Measurements from ENCODE around the gene RAB7B.
"Not testable (repeated sequence)": the region's sequence is repeated elsewhere in the genome, so short reads cannot be mapped to it uniquely, and the experiment has no call there.

Gene RAB7B

GRCh38 chr1:206021626-206022365 is 18.6 kb upstream of the RAB7B start:
- DNase-seq: no peak

GRCh38 chr1:206021008-206021625 is 17.9 kb upstream of the RAB7B start:
- DNase-seq: no peak

- DNase-seq: no peak
Measured at GRCh38 chr1:206020393-206021007, 17.3 kb upstream of the RAB7B start.

GRCh38 chr1:206015071-206015470 is 11.9 kb upstream of the RAB7B start:
- DNase-seq: no peak

- no peak for DNase-seq
Measured at GRCh38 chr1:206014601-206015000, 11.4 kb upstream of the RAB7B start.

GRCh38 chr1:206013026-206013795 is 10.0 kb upstream of the RAB7B start:
- DNase-seq: no peak

- no peak for DNase-seq
Measured at GRCh38 chr1:206012086-206012859, 9.1 kb upstream of the RAB7B start.

GRCh38 chr1:206011057-206011456 is 7.9 kb upstream of the RAB7B start:
- DNase-seq: no peak

GRCh38 chr1:206010060-206010459 is 6.9 kb upstream of the RAB7B start:
- DNase-seq: no peak

- DNase-seq: no peak
Measured at GRCh38 chr1:206006946-206007345, 3.8 kb upstream of the RAB7B start.

- no peak for DNase-seq
Measured at GRCh38 chr1:206005778-206006180, 2.6 kb upstream of the RAB7B start.

GRCh38 chr1:206005234-206005633 is 2.0 kb upstream of the RAB7B start:
- no peak for DNase-seq

GRCh38 chr1:206004826-206005225 is 1.6 kb upstream of the RAB7B start:
- no peak for DNase-seq

GRCh38 chr1:206003854-206004800 is 932 bp upstream of the RAB7B start:
- DNase-seq: no peak

GRCh38 chr1:206002160-206002559 is 1.0 kb downstream of the RAB7B start:
- DNase-seq: no peak

GRCh38 chr1:206001476-206001888 is 1.7 kb downstream of the RAB7B start:
- no peak for DNase-seq

GRCh38 chr1:206000641-206001339 is 2.4 kb downstream of the RAB7B start:
- DNase-seq: no peak

- no peak for DNase-seq
Measured at GRCh38 chr1:205998457-205999241, 4.5 kb downstream of the RAB7B start.

GRCh38 chr1:205996641-205997040 is 6.6 kb downstream of the RAB7B start:
- not testable (repeated sequence) for DNase-seq

- DNase-seq: no peak
Measured at GRCh38 chr1:205994346-205994745, 8.8 kb downstream of the RAB7B start.

Measured in NCI-H1105 (cell line).